GM23338 (cell line): ENCODE data around the gene SLC17A7. TPM values are rescaled to one million over a fixed set of nuclear protein-coding genes. Genes with fewer than 3 reads are reported as not detected.

ENCODE experiments used
- ATAC-seq: fragments of 200-7000 bp; cut with Tn5 transposase; 3 replicates; pipeline ENCODE4 v1.9.1; 2020
- DNase-seq: peaks from one replicate; pipeline ENCODE4 v3.0.0-alpha.2; 2015; ENCODE audit warnings: low spot score
- H2AFZ ChIP-seq: fragments of 200-600 bp; sonication (generic); 2 replicates; pipeline ENCODE4 v1.8.0; 2016; ENCODE audit warnings: antibody characterized with exemption, mild to moderate bottlenecking, moderate library complexity
- H3F3A ChIP-seq: fragments of 200-600 bp; sonication (generic); replicated peaks from 2 replicates; pipeline ENCODE4 v1.8.0; 2017; ENCODE audit warnings: antibody characterized with exemption, mixed run types, low read depth
- H3K27ac ChIP-seq: fragments of 200-600 bp; sonication (generic); 2 replicates; pipeline ENCODE4 v1.6.1; 2016; ENCODE audit warnings: low read depth
- H3K27me3 ChIP-seq: fragments of 200-600 bp; sonication (generic); 2 replicates; pipeline ENCODE4 v1.8.0; 2016; ENCODE audit warnings: mild to moderate bottlenecking, mixed run types, moderate library complexity; ENCODE audit not compliant: insufficient read depth
- H3K36me3 ChIP-seq: fragments of 200-600 bp; sonication (generic); 2 replicates; pipeline ENCODE4 v1.8.0; 2016; ENCODE audit warnings: mild to moderate bottlenecking; ENCODE audit not compliant: insufficient read depth
- H3K4me1 ChIP-seq: fragments of 200-600 bp; sonication (generic); 2 replicates; pipeline ENCODE4 v1.8.0; 2016; ENCODE audit warnings: mild to moderate bottlenecking, moderate library complexity; ENCODE audit not compliant: insufficient read depth
- H3K4me2 ChIP-seq: fragments of 200-600 bp; sonication (generic); 2 replicates; pipeline ENCODE4 v1.7.1; 2017; ENCODE audit warnings: mixed run types
- H3K4me3 ChIP-seq: fragments of 200-600 bp; sonication (generic); 2 replicates; pipeline ENCODE4 v1.6.1; 2016; ENCODE audit warnings: mixed run types
- H3K79me2 ChIP-seq: fragments of 200-600 bp; sonication (generic); replicated peaks from 2 replicates; pipeline ENCODE4 v1.8.0; 2017; ENCODE audit warnings: mild to moderate bottlenecking; ENCODE audit not compliant: insufficient read depth
- H3K9me2 ChIP-seq: fragments of 200-600 bp; sonication (generic); 2 replicates; pipeline ENCODE4 v1.8.0; 2017; ENCODE audit not compliant: insufficient read depth
- H4K20me1 ChIP-seq: fragments of 200-600 bp; sonication (generic); replicated peaks from 2 replicates; pipeline ENCODE4 v1.8.0; 2017; ENCODE audit warnings: mild to moderate bottlenecking; ENCODE audit not compliant: insufficient read depth
- H3K27ac Mint-ChIP-seq: 2 replicates; pipeline ENCODE4 v1.8.0; 2020; ENCODE audit warnings: inconsistent platforms, mild to moderate bottlenecking, moderate library complexity, mixed read lengths
- H3K27me3 Mint-ChIP-seq: 3 replicates; pipeline ENCODE4 v1.8.0; 2022; ENCODE audit warnings: low read depth, mild to moderate bottlenecking, moderate library complexity, mixed read lengths, inconsistent platforms; ENCODE audit not compliant: insufficient read depth, poor library complexity
- H3K36me3 Mint-ChIP-seq: 3 replicates; pipeline ENCODE4 v1.8.0; 2021; ENCODE audit warnings: low read depth, mild to moderate bottlenecking, inconsistent platforms, moderate library complexity, mixed read lengths
- H3K4me1 Mint-ChIP-seq: 3 replicates; pipeline ENCODE4 v1.8.0; 2020; ENCODE audit warnings: mild to moderate bottlenecking, inconsistent platforms, mixed read lengths
- H3K4me3 Mint-ChIP-seq: 3 replicates; pipeline ENCODE4 v1.8.0; 2021; ENCODE audit warnings: moderate library complexity, mild to moderate bottlenecking, inconsistent platforms, mixed read lengths
- H3K9me3 Mint-ChIP-seq: 3 replicates; pipeline ENCODE4 v1.8.0; 2020; ENCODE audit warnings: moderate library complexity, mild to moderate bottlenecking, inconsistent platforms, mixed read lengths
- POLR2AphosphoS5 ChIP-seq: IDR thresholded peaks from 2 replicates; pipeline ENCODE4 v1.6.1; 2016; ENCODE audit warnings: antibody characterized with exemption, low read depth
- ZNF114 ChIP-seq: fragments of 250-450 bp; sonication (Bioruptor Pico); IDR thresholded peaks from 2 replicates; pipeline ENCODE4 v1.5.0; 2020; ENCODE audit warnings: mild to moderate bottlenecking, moderate library complexity
- polyA plus RNA-seq: library from polyadenylated mRNA; unstranded; fragments of >200 nt; fragmentation: Nextera tagmentation; extraction: Ambion mirVana; gene quantifications from 2 replicates; pipeline ENCODE4 v1.2.1, GENCODE V29; 2016
- total RNA-seq: library from RNA; depleted of rRNA; stranded (reverse); fragments of >200 nt; shearing (Covaris generic); gene quantifications from 2 replicates; pipeline ENCODE4 v1.2.3, GENCODE V29; 2014
- TF ChIP-seq, protein P1 (sequence below): IDR thresholded peaks from 2 replicates; pipeline ENCODE4 v1.6.1; 2016; ENCODE audit warnings: antibody characterized with exemption
- TF ChIP-seq, protein P2 (sequence below), 2 experiments: fragments of 200-600 bp in 1 of 2; sonication (generic) in 1 of 2; conservative IDR thresholded peaks; 2 replicates each; pipeline versions ENCODE4 v1.5.1 to v1.6.1; 2016 to 2017; ENCODE audit warnings: antibody characterized with exemption in 2 of 2, low read depth in 2 of 2, mild to moderate bottlenecking in 2 of 2, moderate library complexity in 1 of 2
- TF ChIP-seq, protein P3 (sequence below): IDR thresholded peaks from one replicate; pipeline ENCODE4 v1.6.1; 2018; ENCODE audit warnings: antibody characterized with exemption; ENCODE audit not compliant: unreplicated experiment

Gene SLC17A7
- total and polyA plus RNA-seq, 2 experiments from 2014 or later: 0.90 to 1.5 TPM

DNA sequence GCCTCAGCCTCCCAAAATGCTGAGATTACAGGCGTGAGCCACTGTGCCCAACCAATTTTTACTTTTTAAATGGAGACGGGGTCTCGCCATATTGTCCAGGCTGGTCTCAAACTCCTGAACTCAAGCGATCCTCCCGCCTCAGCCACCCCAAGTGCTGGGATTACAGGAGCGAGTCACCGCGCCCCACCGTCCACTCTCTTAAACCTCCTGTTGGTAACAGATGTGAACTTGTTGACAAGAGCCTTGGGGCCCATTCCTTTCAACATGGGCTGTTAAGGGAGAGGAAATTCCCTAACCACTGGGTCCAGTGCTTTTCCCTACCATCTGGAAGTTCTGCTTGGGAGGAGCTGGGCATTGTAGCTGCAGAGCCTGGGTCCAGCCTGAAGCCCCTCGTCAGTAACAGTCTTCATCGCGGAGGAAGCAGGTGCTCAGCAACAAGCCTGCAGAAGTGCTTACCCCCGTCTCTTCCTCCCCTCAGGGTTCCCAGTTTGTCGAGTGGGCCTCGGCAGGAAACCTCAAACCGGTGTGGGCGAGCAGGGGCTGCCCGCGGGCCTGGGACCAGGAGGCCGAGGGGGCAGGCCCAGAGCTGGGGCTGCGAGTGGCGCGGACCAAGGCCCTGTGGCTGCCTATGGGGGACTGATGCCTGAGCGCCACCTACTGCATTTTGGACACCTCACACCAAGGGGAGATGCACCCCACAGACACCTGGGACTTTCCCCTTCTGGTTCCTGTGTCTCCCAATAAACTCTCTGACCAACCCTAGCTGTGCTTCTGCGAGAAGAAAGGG, 28.7 kb upstream of the SLC17A7 start:
- Histone ChIP-seq H3K27me3 (no peaks in the 10 kb centered on the region; the same call in 1 of the 2 replicates), H3F3A (0 out of 2 replicates have a peak, but pooled peaks cover 19% of the 10 kb centered on the region), H3K27ac (peak overlapping the region; percentile 32; the same call in 1 of the 2 replicates), H3K4me3 (no peak overlapping the region), H3K4me2 (no peak overlapping the region), H2AFZ (no peak overlapping the region), H3K4me1 (peaks cover 9% of the 10 kb centered on the region; the same call in 1 of the 2 replicates), H3K79me2 (no peaks in the 10 kb centered on the region), H3K36me3 (no peaks in the 10 kb centered on the region), H3K9me2 (no peaks in the 10 kb centered on the region), H4K20me1 (no peaks in the 10 kb centered on the region; the same call in 1 of the 2 replicates)
- Mint-ChIP-seq H3K27ac (no peak overlapping the region), H3K4me1 (peaks cover 6% of the 10 kb centered on the region), H3K4me3 (no peak overlapping the region), H3K27me3 (peaks cover 14% of the 10 kb centered on the region), H3K9me3 (no peaks in the 10 kb centered on the region), H3K36me3 (peaks cover 21% of the 10 kb centered on the region)
- ATAC-seq (peak; percentile 11), DNase-seq (peak; percentile 53)
- TF ChIP-seq, protein P1, sequence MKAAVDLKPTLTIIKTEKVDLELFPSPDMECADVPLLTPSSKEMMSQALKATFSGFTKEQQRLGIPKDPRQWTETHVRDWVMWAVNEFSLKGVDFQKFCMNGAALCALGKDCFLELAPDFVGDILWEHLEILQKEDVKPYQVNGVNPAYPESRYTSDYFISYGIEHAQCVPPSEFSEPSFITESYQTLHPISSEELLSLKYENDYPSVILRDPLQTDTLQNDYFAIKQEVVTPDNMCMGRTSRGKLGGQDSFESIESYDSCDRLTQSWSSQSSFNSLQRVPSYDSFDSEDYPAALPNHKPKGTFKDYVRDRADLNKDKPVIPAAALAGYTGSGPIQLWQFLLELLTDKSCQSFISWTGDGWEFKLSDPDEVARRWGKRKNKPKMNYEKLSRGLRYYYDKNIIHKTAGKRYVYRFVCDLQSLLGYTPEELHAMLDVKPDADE: no peak
- TF ChIP-seq, protein P2, sequence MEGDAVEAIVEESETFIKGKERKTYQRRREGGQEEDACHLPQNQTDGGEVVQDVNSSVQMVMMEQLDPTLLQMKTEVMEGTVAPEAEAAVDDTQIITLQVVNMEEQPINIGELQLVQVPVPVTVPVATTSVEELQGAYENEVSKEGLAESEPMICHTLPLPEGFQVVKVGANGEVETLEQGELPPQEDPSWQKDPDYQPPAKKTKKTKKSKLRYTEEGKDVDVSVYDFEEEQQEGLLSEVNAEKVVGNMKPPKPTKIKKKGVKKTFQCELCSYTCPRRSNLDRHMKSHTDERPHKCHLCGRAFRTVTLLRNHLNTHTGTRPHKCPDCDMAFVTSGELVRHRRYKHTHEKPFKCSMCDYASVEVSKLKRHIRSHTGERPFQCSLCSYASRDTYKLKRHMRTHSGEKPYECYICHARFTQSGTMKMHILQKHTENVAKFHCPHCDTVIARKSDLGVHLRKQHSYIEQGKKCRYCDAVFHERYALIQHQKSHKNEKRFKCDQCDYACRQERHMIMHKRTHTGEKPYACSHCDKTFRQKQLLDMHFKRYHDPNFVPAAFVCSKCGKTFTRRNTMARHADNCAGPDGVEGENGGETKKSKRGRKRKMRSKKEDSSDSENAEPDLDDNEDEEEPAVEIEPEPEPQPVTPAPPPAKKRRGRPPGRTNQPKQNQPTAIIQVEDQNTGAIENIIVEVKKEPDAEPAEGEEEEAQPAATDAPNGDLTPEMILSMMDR (conservative IDR thresholded peaks at IDR 0.05; ENCODE audit: low read depth in 2 of 2): peak; percentile 45 to 69

DNA sequence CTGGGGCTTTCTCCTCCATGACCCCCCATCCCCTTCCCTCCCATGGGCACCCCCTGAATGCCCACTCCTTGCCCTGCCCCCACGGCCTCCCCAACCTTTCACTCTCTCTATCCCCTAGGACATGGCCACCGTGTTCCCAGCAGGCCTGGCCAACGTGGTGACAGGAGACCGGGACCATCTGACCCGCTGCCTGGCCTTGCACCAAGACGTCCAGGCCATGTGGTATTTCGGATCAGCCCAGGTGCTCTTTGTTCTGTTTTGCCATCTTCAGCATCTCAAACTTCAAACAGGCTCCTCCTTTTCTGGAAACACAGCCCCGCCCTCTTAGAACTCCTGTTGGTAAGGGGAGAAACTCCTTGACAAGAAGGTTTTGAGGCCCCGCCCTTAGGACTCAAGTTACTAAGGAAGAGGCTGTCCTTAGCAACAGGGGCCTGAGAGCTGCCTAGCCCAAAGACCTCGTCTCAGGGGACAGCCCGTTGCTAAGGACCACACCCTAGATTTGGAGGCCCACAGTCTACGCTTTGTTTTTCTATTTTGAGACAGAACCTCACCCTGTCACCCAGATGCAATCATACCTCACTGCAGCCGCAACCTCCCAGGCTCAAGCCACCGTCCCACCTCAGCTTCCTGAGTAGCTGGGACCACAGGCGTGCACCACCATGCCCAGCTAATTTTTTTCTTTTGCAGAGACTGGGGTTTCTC, 27.6 kb upstream of the SLC17A7 start:
- no peak overlapping the region for H2AFZ ChIP-seq
- Mint-ChIP-seq H3K9me3 (no peaks in the 10 kb centered on the region), H3K4me3 (no peak overlapping the region), H3K4me1 (peaks cover 6% of the 10 kb centered on the region), H3K27me3 (peaks cover 21% of the 10 kb centered on the region), H3K36me3 (peaks cover 30% of the 10 kb centered on the region), H3K27ac (peak overlapping the region; percentile 85)
- H4K20me1 ChIP-seq: no peaks in the 10 kb centered on the region; the same call in 1 of the 2 replicates
- H3K27ac ChIP-seq: no peak overlapping the region
- H3K9me2 ChIP-seq: no peaks in the 10 kb centered on the region
- DNase-seq (peak; percentile 100), ATAC-seq (peak; percentile 88)
- no peaks in the 10 kb centered on the region for H3K27me3 ChIP-seq
- no peaks in the 10 kb centered on the region for H3K79me2 ChIP-seq
- H3K4me3 ChIP-seq: no peak overlapping the region
- H3F3A ChIP-seq: 0 out of 2 replicates have a peak, but pooled peaks cover 16% of the 10 kb centered on the region
- H3K4me1 ChIP-seq: peaks cover 9% of the 10 kb centered on the region; the same call in 1 of the 2 replicates
- peak overlapping the region; percentile 1; the same call in 1 of the 2 replicates for H3K4me2 ChIP-seq
- no peaks in the 10 kb centered on the region for H3K36me3 ChIP-seq
- TF ChIP-seq, protein P2 (conservative IDR thresholded peaks at IDR 0.05; ENCODE audit: low read depth in 2 of 2): no peak
- TF ChIP-seq, protein P1: no peak
- TF ChIP-seq POLR2AphosphoS5 (no peak), ZNF114 (CRISPR knock-in tag) (no peak)
- TF ChIP-seq, protein P3, sequence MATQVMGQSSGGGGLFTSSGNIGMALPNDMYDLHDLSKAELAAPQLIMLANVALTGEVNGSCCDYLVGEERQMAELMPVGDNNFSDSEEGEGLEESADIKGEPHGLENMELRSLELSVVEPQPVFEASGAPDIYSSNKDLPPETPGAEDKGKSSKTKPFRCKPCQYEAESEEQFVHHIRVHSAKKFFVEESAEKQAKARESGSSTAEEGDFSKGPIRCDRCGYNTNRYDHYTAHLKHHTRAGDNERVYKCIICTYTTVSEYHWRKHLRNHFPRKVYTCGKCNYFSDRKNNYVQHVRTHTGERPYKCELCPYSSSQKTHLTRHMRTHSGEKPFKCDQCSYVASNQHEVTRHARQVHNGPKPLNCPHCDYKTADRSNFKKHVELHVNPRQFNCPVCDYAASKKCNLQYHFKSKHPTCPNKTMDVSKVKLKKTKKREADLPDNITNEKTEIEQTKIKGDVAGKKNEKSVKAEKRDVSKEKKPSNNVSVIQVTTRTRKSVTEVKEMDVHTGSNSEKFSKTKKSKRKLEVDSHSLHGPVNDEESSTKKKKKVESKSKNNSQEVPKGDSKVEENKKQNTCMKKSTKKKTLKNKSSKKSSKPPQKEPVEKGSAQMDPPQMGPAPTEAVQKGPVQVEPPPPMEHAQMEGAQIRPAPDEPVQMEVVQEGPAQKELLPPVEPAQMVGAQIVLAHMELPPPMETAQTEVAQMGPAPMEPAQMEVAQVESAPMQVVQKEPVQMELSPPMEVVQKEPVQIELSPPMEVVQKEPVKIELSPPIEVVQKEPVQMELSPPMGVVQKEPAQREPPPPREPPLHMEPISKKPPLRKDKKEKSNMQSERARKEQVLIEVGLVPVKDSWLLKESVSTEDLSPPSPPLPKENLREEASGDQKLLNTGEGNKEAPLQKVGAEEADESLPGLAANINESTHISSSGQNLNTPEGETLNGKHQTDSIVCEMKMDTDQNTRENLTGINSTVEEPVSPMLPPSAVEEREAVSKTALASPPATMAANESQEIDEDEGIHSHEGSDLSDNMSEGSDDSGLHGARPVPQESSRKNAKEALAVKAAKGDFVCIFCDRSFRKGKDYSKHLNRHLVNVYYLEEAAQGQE: no peak
